Eye (tissue), 1 donor: ENCODE data around the gene ABCA4.

Experiments
- DNase-seq: peaks from one replicate; pipeline ENCODE4 v3.0.0-alpha.2; 2015

ABCA4 gene

GRCh38 chr1:94049791-94050190, 71.2 kb downstream of the ABCA4 start:
- DNase-seq = no peak

DNA sequence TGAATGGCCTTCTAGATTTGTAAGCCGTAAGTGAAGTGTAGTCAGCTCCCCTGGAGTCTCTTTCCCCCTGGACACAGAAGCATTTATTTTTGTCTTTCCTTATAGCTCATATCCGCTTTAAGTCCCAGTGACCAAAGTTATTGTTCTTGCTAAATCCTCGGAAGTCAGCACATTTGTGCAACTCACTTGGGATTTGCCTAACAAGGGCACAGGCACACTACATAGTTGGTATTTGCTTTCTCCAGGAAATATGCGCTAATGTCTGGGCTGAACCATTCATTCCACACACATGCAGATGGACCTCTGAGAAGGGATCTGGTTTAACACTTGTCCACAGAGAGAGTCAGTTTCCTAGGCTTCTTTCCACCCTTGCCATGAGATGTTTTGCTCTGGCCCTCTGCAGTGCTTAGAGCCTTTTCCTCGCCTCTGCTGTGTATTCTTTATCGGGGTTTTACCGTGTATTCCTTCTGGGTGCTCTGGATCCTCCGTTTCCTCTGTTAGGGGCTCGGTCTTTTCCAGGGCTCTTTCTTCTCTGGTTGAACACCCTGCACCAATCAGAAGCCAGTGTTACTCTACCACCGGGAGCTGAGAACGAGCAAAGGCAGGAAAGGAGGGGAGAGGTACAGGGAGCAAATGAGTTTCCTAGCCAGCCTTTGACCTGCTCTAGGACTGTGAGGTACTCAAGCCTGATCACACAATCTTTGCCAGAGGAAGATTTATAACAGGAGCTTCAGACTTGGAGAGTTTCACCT, 72.4 kb downstream of the ABCA4 start:
- peak; percentile 45 for DNase-seq

GRCh38 chr1:94047949-94048348, 73.0 kb downstream of the ABCA4 start:
- DNase-seq = no peak

- DNase-seq = peak; percentile 93
Measured at GRCh38 chr1:94045465-94046056, 75.4 kb downstream of the ABCA4 start.

GRCh38 chr1:94044891-94045290, 76.1 kb downstream of the ABCA4 start:
- no peak for DNase-seq

GRCh38 chr1:94044290-94044790, 76.6 kb downstream of the ABCA4 start:
- DNase-seq = no peak

- no peak for DNase-seq
Measured at GRCh38 chr1:94043738-94044289, 77.1 kb downstream of the ABCA4 start.

DNA sequence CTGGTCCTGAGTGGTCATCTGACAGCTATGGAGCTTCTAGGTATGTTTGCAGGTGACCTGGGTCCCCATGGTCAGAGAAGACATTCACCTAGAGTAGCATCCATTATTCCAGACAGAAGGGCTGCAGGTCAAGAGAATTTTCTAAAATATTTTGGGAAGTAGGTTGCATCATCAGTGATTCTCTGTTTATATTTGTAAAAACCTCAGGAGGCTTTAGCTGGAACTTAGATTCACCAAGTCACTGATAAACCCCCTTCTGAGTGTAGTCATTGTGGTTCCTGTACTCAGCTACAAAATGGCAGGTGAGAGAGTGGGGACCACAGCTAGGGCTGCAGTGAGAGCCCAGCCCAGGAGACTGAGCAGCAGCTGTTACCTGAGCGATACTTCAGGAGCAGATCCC, 78.6 kb downstream of the ABCA4 start:
- DNase-seq = no peak

GRCh38 chr1:94039871-94040569, 80.9 kb downstream of the ABCA4 start:
- peak; percentile 68 for DNase-seq

- DNase-seq = peak; percentile 93
Measured at GRCh38 chr1:94039514-94039870, 81.5 kb downstream of the ABCA4 start.

GRCh38 chr1:94038511-94038910, 82.4 kb downstream of the ABCA4 start:
- no peak for DNase-seq

GRCh38 chr1:94037392-94038229, 83.3 kb downstream of the ABCA4 start:
- no peak for DNase-seq

DNA sequence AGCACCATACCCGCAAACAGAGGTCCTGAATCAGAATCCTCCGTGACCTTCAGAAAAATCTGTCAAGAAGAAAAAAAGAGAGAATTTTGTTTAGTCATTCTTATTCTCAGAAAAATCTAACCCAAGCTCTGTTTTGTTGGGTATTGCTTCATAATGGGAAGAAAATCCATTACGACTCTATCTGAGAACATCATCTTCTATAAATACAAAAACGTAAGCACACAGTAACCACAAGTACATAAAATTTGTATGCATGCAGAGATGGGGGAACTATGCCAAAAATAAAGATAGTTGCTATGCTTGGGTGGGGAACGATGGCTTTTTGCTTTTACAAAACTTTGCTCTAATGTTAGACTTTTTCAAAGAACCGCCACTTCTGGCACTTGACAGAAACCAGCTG, 84.2 kb downstream of the ABCA4 start:
- no peak for DNase-seq

GRCh38 chr1:94033849-94034248, 87.1 kb downstream of the ABCA4 start:
- no peak for DNase-seq

DNA sequence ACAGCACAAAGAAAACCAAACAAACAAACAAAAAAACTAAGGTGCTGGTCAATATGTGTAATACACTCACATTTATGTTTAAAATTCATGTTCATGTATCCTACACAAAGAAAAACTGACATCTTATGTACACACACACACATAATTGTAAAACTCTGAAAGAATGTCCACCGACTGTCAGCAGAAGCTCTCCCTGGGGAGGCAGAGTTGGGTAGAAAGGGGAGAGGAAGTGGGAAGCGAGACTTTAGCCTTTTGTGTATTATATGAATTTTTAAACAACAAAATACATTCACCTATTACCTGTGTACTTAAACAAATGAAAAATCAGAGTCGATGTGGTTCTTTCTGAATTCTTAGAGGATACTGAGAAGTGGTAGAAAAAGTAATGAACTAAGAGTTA, 88.3 kb downstream of the ABCA4 start:
- DNase-seq = no peak

DNA sequence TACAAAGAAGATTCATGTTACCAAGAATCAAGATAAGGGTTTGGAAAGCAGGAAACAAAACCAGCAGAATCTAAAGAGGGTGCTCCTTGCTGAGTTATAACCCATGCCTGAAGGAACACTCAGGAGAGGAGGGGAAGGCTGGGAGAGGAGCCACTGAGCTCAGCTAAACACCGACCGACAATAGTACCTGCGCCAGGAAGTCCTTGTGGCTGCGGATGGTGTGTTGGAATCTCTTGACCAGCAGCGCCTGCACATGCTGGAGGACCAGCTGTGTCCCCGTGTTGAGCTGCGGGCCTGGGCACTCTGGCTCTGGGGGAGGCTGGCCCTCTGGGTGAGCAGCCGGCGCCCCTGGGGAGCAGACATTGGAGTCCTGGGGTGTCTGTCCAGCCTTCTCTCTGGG, 89.4 kb downstream of the ABCA4 start:
- no peak for DNase-seq

DNA sequence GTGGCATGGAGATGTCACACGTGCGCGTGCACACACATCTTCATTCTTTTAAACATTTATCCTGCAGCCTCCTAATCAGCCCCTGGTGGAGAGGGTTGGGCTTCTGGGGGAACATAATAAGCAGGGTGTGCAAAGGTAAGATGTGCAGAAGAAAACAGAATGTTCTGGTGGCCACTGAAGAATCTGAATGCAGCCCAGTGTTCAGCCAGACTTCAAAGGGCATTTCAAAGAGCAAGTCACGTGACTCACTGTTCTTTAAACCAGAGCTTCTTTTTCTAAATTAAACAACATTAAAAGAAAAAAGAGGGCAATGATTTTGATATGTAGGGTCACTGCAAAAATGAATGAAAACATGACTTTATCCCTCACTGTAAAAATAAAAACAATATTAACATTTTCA, 89.8 kb downstream of the ABCA4 start:
- no peak for DNase-seq

DNA sequence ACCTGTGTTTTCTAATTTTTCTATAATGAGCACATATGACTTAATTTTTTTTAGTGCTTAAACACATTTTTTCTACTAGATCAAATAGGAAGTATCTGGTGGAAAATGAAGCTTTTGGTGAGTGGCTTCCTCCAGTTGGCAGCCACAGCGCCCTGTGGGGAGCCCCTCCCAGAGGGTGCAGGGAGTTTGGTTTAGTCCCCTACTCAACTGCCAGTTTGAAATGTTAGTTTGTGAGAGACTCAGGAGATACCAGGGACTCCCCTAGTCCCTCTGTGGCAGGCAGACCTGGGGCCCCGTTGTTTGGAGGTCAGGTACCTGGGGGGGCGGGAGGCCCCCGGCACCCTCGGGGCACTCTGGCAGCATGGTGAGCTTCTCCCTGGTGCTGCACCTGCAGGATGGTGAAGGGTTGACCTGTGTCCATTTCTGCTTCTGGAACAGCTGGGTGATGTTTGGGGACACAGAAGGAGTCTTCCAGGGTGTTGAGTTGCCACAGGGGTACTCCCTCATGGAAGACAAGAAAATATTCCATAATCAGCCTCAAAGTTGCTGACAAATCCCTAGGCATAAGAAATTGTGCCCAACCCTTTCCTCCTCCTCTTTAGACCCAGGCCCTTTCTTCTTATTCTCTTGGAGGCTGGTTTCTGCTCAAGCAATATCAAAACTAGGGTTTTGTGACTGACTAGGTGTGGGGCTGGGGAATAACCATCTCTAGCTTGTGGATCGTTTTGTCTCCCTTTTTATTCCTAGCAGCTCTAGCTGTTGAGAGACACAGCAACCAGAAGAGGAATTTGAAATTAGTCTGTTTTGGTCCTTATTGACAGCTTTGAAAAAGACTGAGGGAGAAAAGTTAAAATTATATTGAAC, 91.6 kb downstream of the ABCA4 start:
- no peak for DNase-seq

- DNase-seq = no peak
Measured at GRCh38 chr1:94027721-94028515, 93.0 kb downstream of the ABCA4 start.

- DNase-seq = no peak
Measured at GRCh38 chr1:94026619-94027380, 94.1 kb downstream of the ABCA4 start.
